IMR-90 (cell line): ENCODE measurements around the gene DCC. TPM values are rescaled to one million over a fixed set of nuclear protein-coding genes. Genes with fewer than 3 reads are reported as not detected.

ENCODE experiments used
- ATAC-seq: fragments of 200-7000 bp; cut with Tn5 transposase; 2 replicates; pipeline ENCODE4 v1.9.1; 2020; ENCODE audit warnings: low read depth, mild to moderate bottlenecking, moderate library complexity
- BruUV-seq: library from RNA; stranded (reverse); fragments of 400-500 nt; replicated peaks from 2 replicates; lab custom pipeline; 2021; lab: Mats Ljungman, UMichigan
- CTCF ChIA-PET: fragments of 300-600 bp; formaldehyde crosslinking; extraction: SDS; loops from one replicate; lab custom pipeline; 2021; ENCODE audit warnings: antibody characterized with exemption; lab: Yijun Ruan, JAX
- POLR2A ChIA-PET: fragments of 300-600 bp; sonication (Branson Sonifier 250); formaldehyde crosslinking; loops from one replicate; lab custom pipeline; 2022; ENCODE audit warnings: antibody characterized with exemption; ENCODE audit not compliant: unreplicated experiment; lab: Charles Lee
- DNase-seq: peaks from one replicate; pipeline ENCODE4 v3.0.0; 2013
- H2AFZ ChIP-seq: replicated peaks from 2 replicates; pipeline ENCODE3; 2013; ENCODE audit warnings: low read length, mild to moderate bottlenecking; ENCODE audit not compliant: poor library complexity
- H2AK5ac ChIP-seq: 2 replicates; pipeline ENCODE4 v1.6.1; 2013; ENCODE audit warnings: low read depth, low read length, inconsistent platforms
- H2AK9ac ChIP-seq: replicated peaks from 2 replicates; pipeline ENCODE3; 2013; ENCODE audit warnings: mild to moderate bottlenecking, low read depth, low read length, moderate library complexity; ENCODE audit not compliant: poor library complexity
- H2BK120ac ChIP-seq: 2 replicates; pipeline ENCODE4 v1.6.1; 2013; ENCODE audit warnings: low read depth, low read length, inconsistent platforms
- H2BK15ac ChIP-seq: 3 replicates; pipeline ENCODE4 v1.6.1; 2013; ENCODE audit warnings: low read depth, low read length, inconsistent platforms
- H2BK20ac ChIP-seq: 2 replicates; pipeline ENCODE4 v1.6.1; 2013; ENCODE audit warnings: low read depth, mild to moderate bottlenecking, inconsistent platforms, low read length, moderate library complexity
- H2BK5ac ChIP-seq: 2 replicates; pipeline ENCODE4 v1.6.1; 2013; ENCODE audit warnings: mild to moderate bottlenecking, low read depth, low read length, inconsistent platforms; ENCODE audit not compliant: poor library complexity, severe bottlenecking
- H3K14ac ChIP-seq: replicated peaks from 2 replicates; pipeline ENCODE4 v1.6.1; 2013; ENCODE audit warnings: low read depth, low read length, inconsistent platforms
- H3K18ac ChIP-seq: 2 replicates; pipeline ENCODE4 v1.6.1; 2013; ENCODE audit warnings: low read depth, low read length, control low read depth
- H3K23ac ChIP-seq: 2 replicates; pipeline ENCODE4 v1.6.1; 2013; ENCODE audit warnings: low read depth, low read length, inconsistent platforms
- H3K27ac ChIP-seq: 2 replicates; pipeline ENCODE4 v1.5.1; 2013; ENCODE audit warnings: mild to moderate bottlenecking, control low read depth, low read length; ENCODE audit not compliant: insufficient read depth
- H3K27me3 ChIP-seq: 2 replicates; pipeline ENCODE4 v1.6.1; 2013; ENCODE audit warnings: low read length; ENCODE audit not compliant: control insufficient read depth, insufficient read depth
- H3K36me3 ChIP-seq: 2 replicates; pipeline ENCODE4 v1.6.1; 2013; ENCODE audit warnings: low read length, mixed read lengths; ENCODE audit not compliant: control insufficient read depth, insufficient read depth
- H3K4ac ChIP-seq: 2 replicates; pipeline ENCODE4 v1.6.1; 2013; ENCODE audit warnings: low read depth, low read length, inconsistent platforms
- H3K4me1 ChIP-seq: 2 replicates; pipeline ENCODE4 v1.6.1; 2013; ENCODE audit warnings: low read length, mixed read lengths; ENCODE audit not compliant: control insufficient read depth, insufficient read depth
- H3K4me2 ChIP-seq: 2 replicates; pipeline ENCODE4 v1.6.1; 2013; ENCODE audit warnings: low read depth, mild to moderate bottlenecking, control low read depth, low read length, moderate library complexity
- H3K4me3 ChIP-seq: 2 replicates; pipeline ENCODE4 v1.5.1; 2013; ENCODE audit warnings: low read depth, mild to moderate bottlenecking, control low read depth, low read length, moderate library complexity; ENCODE audit not compliant: insufficient read depth
- H3K56ac ChIP-seq: 2 replicates; pipeline ENCODE4 v1.6.1; 2013; ENCODE audit warnings: low read length, inconsistent platforms; ENCODE audit not compliant: insufficient read depth; ENCODE audit errors: extremely low read depth
- H3K79me1 ChIP-seq, 2 experiments: 2 replicates each; pipeline ENCODE4 v1.6.1; 2013; ENCODE audit warnings: low read length in 2 of 2, inconsistent platforms in 1 of 2, low read depth in 1 of 2
- H3K9ac ChIP-seq: 2 replicates; pipeline ENCODE4 v1.6.1; 2013; ENCODE audit warnings: low read depth, low read length, control low read depth
- H3K9me1 ChIP-seq: 2 replicates; pipeline ENCODE4 v1.6.1; 2013; ENCODE audit warnings: low read length, inconsistent platforms; ENCODE audit not compliant: insufficient read depth
- H3K9me3 ChIP-seq: 2 replicates; pipeline ENCODE4 v1.6.1; 2013; ENCODE audit warnings: low read length; ENCODE audit not compliant: control insufficient read depth, insufficient read depth
- H4K20me1 ChIP-seq: 2 replicates; pipeline ENCODE4 v1.6.1; 2013; ENCODE audit warnings: low read length, inconsistent platforms; ENCODE audit not compliant: insufficient read depth
- H4K5ac ChIP-seq: 2 replicates; pipeline ENCODE4 v1.6.1; 2013; ENCODE audit warnings: mild to moderate bottlenecking, low read depth, low read length, control low read depth
- H4K8ac ChIP-seq, 2 experiments: 2 replicates each; pipeline ENCODE4 v1.6.1; 2013; ENCODE audit warnings: low read depth in 2 of 2, low read length in 2 of 2, control low read depth in 1 of 2, inconsistent platforms in 1 of 2
- H4K91ac ChIP-seq: 2 replicates; pipeline ENCODE4 v1.6.1; 2013; ENCODE audit warnings: low read depth, low read length, inconsistent platforms; ENCODE audit not compliant: insufficient read depth
- RCOR1 ChIP-seq: IDR thresholded peaks from 2 replicates; pipeline ENCODE4 v1.6.1; 2012; ENCODE audit warnings: mild to moderate bottlenecking, low read length, improper control_type of control experiment; ENCODE audit not compliant: insufficient replicate concordance
- WGBS, 2 experiments: methylation state at CpG; one replicate each; pipeline versions ENCODE4 v1.1.5 to v1.1.7; 2013; ENCODE audit warnings: missing lambda C conversion rate in 2 of 2; ENCODE audit not compliant: insufficient read length in 1 of 2; ENCODE audit errors: extremely low coverage in 2 of 2; 5-methylcytosine and 5-hydroxymethylcytosine counted together
- dilution Hi-C: fragments of 300-500 bp; cut with HindIII; formaldehyde crosslinking; loops from one replicate; pipeline ENCODE4 v1.14.3; 2018; ENCODE audit warnings: low sequenced_read_pairs; ENCODE audit not compliant: unreplicated experiment
- in situ Hi-C: fragments of 300-500 bp; cut with MboI; formaldehyde crosslinking; loops from 3 replicates; pipeline ENCODE4 v1.14.3; 2019; ENCODE audit warnings: low sequenced_read_pairs, inconsistent platforms, mixed read lengths
- intact Hi-C: fragments of 100-400 bp; cut with micrococcal nuclease; formaldehyde crosslinking; loops from 2 replicates; pipeline ENCODE4 v1.10.0; 2022
- polyA plus RNA-seq, 3 experiments: library from polyadenylated mRNA; depleted of rRNA; stranded (reverse); fragments of >200 nt; gene quantifications; 2 replicates each; pipeline ENCODE4 v1.2.3, GENCODE V29; 2012; ENCODE audit warnings: low replicate concordance in 1 of 3
- total RNA-seq: library from RNA; depleted of rRNA; stranded (reverse); fragments of >200 nt; gene quantifications from 2 replicates; pipeline ENCODE4 v1.2.3, GENCODE V29; 2012

DCC gene
- total and polyA plus RNA-seq, 2 of the 4 experiments (the other 2 are of a cell fraction): 0.31 to 0.54 TPM

DNA sequence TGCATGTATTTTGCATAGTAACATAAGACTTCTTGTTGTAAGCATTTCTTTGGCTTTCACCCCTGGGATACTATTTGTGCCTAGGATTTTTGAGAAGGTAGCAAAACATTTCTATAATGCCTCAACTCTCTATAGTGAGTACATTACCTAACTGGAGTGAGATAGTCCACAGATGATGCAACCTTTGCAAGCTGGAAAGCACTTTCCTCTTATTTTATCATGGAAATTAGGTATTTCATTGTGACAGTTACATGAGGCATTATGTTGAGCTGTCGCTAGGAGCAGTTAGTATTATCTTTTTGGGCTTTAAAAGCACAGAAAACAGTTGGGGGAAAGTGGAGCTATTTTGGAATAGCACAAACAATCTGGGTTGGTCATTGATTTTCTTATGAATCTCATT lies 786.2 kb downstream of the DCC start:
- no peak overlapping the region for H3K9ac ChIP-seq
- no peaks in the 10 kb centered on the region for H3K36me3 ChIP-seq
- ATAC-seq: no peak
- H3K18ac ChIP-seq: no peak overlapping the region
- no peak for DNase-seq
- no peaks in the 10 kb centered on the region for H3K4me1 ChIP-seq
- H4K20me1 ChIP-seq: no peaks in the 10 kb centered on the region
- TF ChIP-seq RCOR1: no peak
- dilution Hi-C loops (no loop called here), in situ Hi-C loops (no loop called here), intact Hi-C loops (no loop called here)
- no peak overlapping the region for H2AK5ac ChIP-seq
- no peaks in the 10 kb centered on the region for H3K9me1 ChIP-seq
- no peak overlapping the region for H3K4ac ChIP-seq
- no peaks in the 10 kb centered on the region for H3K27me3 ChIP-seq
- no peak overlapping the region for H2AFZ ChIP-seq
- H2BK5ac ChIP-seq: no peak overlapping the region
- no peak overlapping the region for H3K23ac ChIP-seq
- no peak overlapping the region for H2BK120ac ChIP-seq
- no CpG with 5 or more reads among the region's 1 CpG for WGBS, 2 experiments
- peaks cover 2% of the 10 kb centered on the region for H3K9me3 ChIP-seq
- no peak overlapping the region for H2BK15ac ChIP-seq
- no peak overlapping the region for H4K91ac ChIP-seq
- no peak overlapping the region for H3K56ac ChIP-seq
- ChIA-PET CTCF (no interaction called here), POLR2A (no interaction called here)
- no peak overlapping the region for H4K5ac ChIP-seq
- H4K8ac ChIP-seq: no peak overlapping the region
- H2BK20ac ChIP-seq: no peak overlapping the region
- no peak overlapping the region for H2AK9ac ChIP-seq
- H3K27ac ChIP-seq: no peak overlapping the region
- no peaks in the 10 kb centered on the region for H3K79me1 ChIP-seq
- H3K14ac ChIP-seq: no peak overlapping the region
- H3K4me2 ChIP-seq: no peak overlapping the region
- BruUV-seq: no TSS peak
- no peak overlapping the region for H3K4me3 ChIP-seq
